IgD-negative memory B cell (primary cell): Measurements from ENCODE around the gene KRT80. TPM values are rescaled to one million over a fixed set of nuclear protein-coding genes. Genes with fewer than 3 reads are reported as not detected.

Experiments used
- H3K27ac Mint-ChIP-seq, 3 donors: one replicate each; pipeline ENCODE4 v1.8.0; 2020 to 2022; ENCODE audit warnings: mild to moderate bottlenecking in 3 of 3, mixed read lengths in 3 of 3, moderate library complexity in 1 of 3
- H3K27me3 Mint-ChIP-seq: one replicate; pipeline ENCODE4 v1.8.0; 2021; ENCODE audit warnings: mixed read lengths
- H3K36me3 Mint-ChIP-seq: one replicate; pipeline ENCODE4 v1.8.0; 2020; ENCODE audit warnings: mild to moderate bottlenecking, mixed read lengths
- H3K4me1 Mint-ChIP-seq, 3 donors: one replicate each; pipeline ENCODE4 v1.8.0; 2020 to 2022; ENCODE audit warnings: mixed read lengths in 3 of 3, mild to moderate bottlenecking in 1 of 3
- H3K4me3 Mint-ChIP-seq, 4 donors: one replicate each; pipeline ENCODE4 v1.8.0; 2020 to 2022; ENCODE audit warnings: mild to moderate bottlenecking in 4 of 4, mixed read lengths in 4 of 4, moderate library complexity in 3 of 4
- H3K9me3 Mint-ChIP-seq, 3 donors: one replicate each; pipeline ENCODE4 v1.8.0; 2020 to 2021; ENCODE audit warnings: mixed read lengths in 3 of 3, mild to moderate bottlenecking in 1 of 3
- polyA plus RNA-seq: library from polyadenylated mRNA; unstranded; fragments of 300-500 nt; fragmentation: Illumina TruSeq; gene quantifications from one replicate; pipeline ENCODE4 v1.2.3, GENCODE V29; 2021

Gene KRT80
- polyA plus RNA-seq, 1 donor from 2014 or later, result not detected

- no peak overlapping the region for H3K4me3 Mint-ChIP-seq
These were observed 9.1 kb upstream of the KRT80 start for GRCh38 chr12:52200781-52201450.

GRCh38 chr12:52200086-52200780 is 8.4 kb upstream of the KRT80 start:
- Mint-ChIP-seq H3K4me3 (no peak overlapping the region), H3K36me3 (peaks cover 5% of the 10 kb centered on the region), H3K27ac (no peak overlapping the region)

More at GRCh38 chr12:52200781-52201450, 9.1 kb upstream of the KRT80 start:
- peaks cover 0 to 6% (median 0%) of the 10 kb centered on the region in 3 donors for H3K4me1 Mint-ChIP-seq
- H3K27me3 Mint-ChIP-seq, result peaks cover 18% of the 10 kb centered on the region
- H3K9me3 Mint-ChIP-seq, result no peaks in the 10 kb centered on the region
- no peak overlapping the region for H3K27ac Mint-ChIP-seq
- peaks cover 5% of the 10 kb centered on the region for H3K36me3 Mint-ChIP-seq

GRCh38 chr12:52199294-52199919 is 7.6 kb upstream of the KRT80 start:
- H3K36me3 Mint-ChIP-seq, result peaks cover 5% of the 10 kb centered on the region
- no peak overlapping the region for H3K4me3 Mint-ChIP-seq
- H3K4me1 Mint-ChIP-seq, result peaks cover 0 to 6% (median 0%) of the 10 kb centered on the region in 3 donors
- no peaks in the 10 kb centered on the region for H3K9me3 Mint-ChIP-seq
- H3K27ac Mint-ChIP-seq, result no peak overlapping the region
- peaks cover 19% of the 10 kb centered on the region for H3K27me3 Mint-ChIP-seq

More at GRCh38 chr12:52200086-52200780, 8.4 kb upstream of the KRT80 start:
- peaks cover 0 to 6% (median 0%) of the 10 kb centered on the region in 3 donors for H3K4me1 Mint-ChIP-seq
- H3K9me3 Mint-ChIP-seq, result no peaks in the 10 kb centered on the region
- H3K27me3 Mint-ChIP-seq, result peaks cover 18% of the 10 kb centered on the region

- Mint-ChIP-seq H3K9me3 (no peaks in the 10 kb centered on the region), H3K4me3 (no peak overlapping the region), H3K27ac (no peak overlapping the region), H3K27me3 (peaks cover 19% of the 10 kb centered on the region), H3K4me1 (peaks cover 0 to 6% (median 0%) of the 10 kb centered on the region in 3 donors), H3K36me3 (peaks cover 5% of the 10 kb centered on the region)
These were observed 6.8 kb upstream of the KRT80 start for GRCh38 chr12:52198454-52199215.

GRCh38 chr12:52197371-52198231 is 5.8 kb upstream of the KRT80 start:
- H3K27ac Mint-ChIP-seq, result peak overlapping the region in 1 of 3 donors; percentile 66
- H3K27me3 Mint-ChIP-seq, result peaks cover 17% of the 10 kb centered on the region
- H3K4me1 Mint-ChIP-seq, result no peaks in the 10 kb centered on the region
- no peak overlapping the region for H3K4me3 Mint-ChIP-seq
- no peaks in the 10 kb centered on the region for H3K36me3 Mint-ChIP-seq
- no peaks in the 10 kb centered on the region for H3K9me3 Mint-ChIP-seq

- peak overlapping the region in 1 of 3 donors; percentile 47 for H3K27ac Mint-ChIP-seq
These were observed 3.4 kb upstream of the KRT80 start for GRCh38 chr12:52195065-52195730.

GRCh38 chr12:52193991-52194390 is 2.2 kb upstream of the KRT80 start:
- Mint-ChIP-seq H3K36me3 (no peaks in the 10 kb centered on the region), H3K4me1 (no peaks in the 10 kb centered on the region), H3K4me3 (no peak overlapping the region), H3K27ac (no peak overlapping the region), H3K9me3 (no peaks in the 10 kb centered on the region), H3K27me3 (peaks cover 9% of the 10 kb centered on the region)

More at GRCh38 chr12:52195065-52195730, 3.4 kb upstream of the KRT80 start:
- no peaks in the 10 kb centered on the region for H3K4me1 Mint-ChIP-seq
- no peaks in the 10 kb centered on the region for H3K9me3 Mint-ChIP-seq
- no peak overlapping the region for H3K4me3 Mint-ChIP-seq
- peaks cover 11% of the 10 kb centered on the region for H3K27me3 Mint-ChIP-seq
- H3K36me3 Mint-ChIP-seq, result no peaks in the 10 kb centered on the region

- no peaks in the 10 kb centered on the region for H3K4me1 Mint-ChIP-seq
- no peaks in the 10 kb centered on the region for H3K36me3 Mint-ChIP-seq
- no peaks in the 10 kb centered on the region for H3K9me3 Mint-ChIP-seq
- H3K27ac Mint-ChIP-seq, result no peak overlapping the region
- peaks cover 9% of the 10 kb centered on the region for H3K27me3 Mint-ChIP-seq
- H3K4me3 Mint-ChIP-seq, result no peak overlapping the region
These were observed 1.7 kb upstream of the KRT80 start for GRCh38 chr12:52193532-52193931.

- H3K27ac Mint-ChIP-seq, result peak overlapping the region in 1 of 3 donors; percentile 68
- H3K27me3 Mint-ChIP-seq, result peaks cover 5% of the 10 kb centered on the region
- no peak overlapping the region for H3K4me3 Mint-ChIP-seq
- no peaks in the 10 kb centered on the region for H3K36me3 Mint-ChIP-seq
- no peaks in the 10 kb centered on the region for H3K9me3 Mint-ChIP-seq
- H3K4me1 Mint-ChIP-seq, result no peaks in the 10 kb centered on the region
These were observed 719 bp downstream of the KRT80 start for GRCh38 chr12:52190860-52191729.

GRCh38 chr12:52189376-52190174 is 2.2 kb downstream of the KRT80 start:
- no peaks in the 10 kb centered on the region for H3K9me3 Mint-ChIP-seq
- H3K27me3 Mint-ChIP-seq, result peaks cover 3% of the 10 kb centered on the region
- no peak overlapping the region for H3K4me3 Mint-ChIP-seq
- no peaks in the 10 kb centered on the region for H3K4me1 Mint-ChIP-seq
- no peak overlapping the region for H3K27ac Mint-ChIP-seq
- H3K36me3 Mint-ChIP-seq, result no peaks in the 10 kb centered on the region

- H3K36me3 Mint-ChIP-seq, result no peaks in the 10 kb centered on the region
- H3K27me3 Mint-ChIP-seq, result peaks cover 3% of the 10 kb centered on the region
- H3K27ac Mint-ChIP-seq, result no peak overlapping the region
- no peak overlapping the region for H3K4me3 Mint-ChIP-seq
- H3K4me1 Mint-ChIP-seq, result no peaks in the 10 kb centered on the region
- no peaks in the 10 kb centered on the region for H3K9me3 Mint-ChIP-seq
These were observed 3.2 kb downstream of the KRT80 start for GRCh38 chr12:52188658-52189057.

GRCh38 chr12:52187640-52188039 is 4.2 kb downstream of the KRT80 start:
- Mint-ChIP-seq H3K36me3 (no peaks in the 10 kb centered on the region), H3K4me1 (no peaks in the 10 kb centered on the region), H3K27ac (no peak overlapping the region), H3K27me3 (peaks cover 2% of the 10 kb centered on the region), H3K9me3 (no peaks in the 10 kb centered on the region), H3K4me3 (no peak overlapping the region)
